Measurements from ENCODE around the gene MAMDC2. TPM values are rescaled to one million over a fixed set of nuclear protein-coding genes. Genes with fewer than 3 reads are reported as not detected.

The MAMDC2 gene
- total RNA-seq, 1 experiment from 2014 or later = 1.2 TPM

DNA sequence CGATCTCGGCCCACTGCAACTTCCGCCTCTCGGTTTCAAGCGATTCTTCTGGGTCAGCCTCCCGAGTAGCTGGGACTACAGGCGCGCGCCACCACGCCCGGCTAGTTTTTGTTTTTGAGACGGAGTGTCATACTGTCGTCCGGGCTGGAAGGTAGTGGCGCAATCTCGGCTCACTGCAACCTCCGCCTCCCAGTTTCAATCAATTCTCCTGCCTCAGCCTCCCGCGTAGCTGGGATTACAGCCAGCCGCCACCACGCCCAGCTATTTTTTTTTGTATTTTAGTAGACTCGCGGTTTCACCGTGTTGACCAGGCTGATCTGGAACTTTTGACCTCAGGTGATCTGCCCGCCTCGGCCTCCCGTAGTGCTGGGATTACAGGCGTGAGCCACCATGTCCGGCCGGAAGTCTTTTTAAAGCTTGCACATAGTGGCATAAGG is 216.4 kb downstream of the MAMDC2 start:
- peak overlapping the region; percentile 57 to 80 for H3K4me3 ChIP-seq (replicated peaks in 1 of 2; ENCODE audit: low read depth in 1 of 2, low read length in 2 of 2)
- BruUV-seq (replicated peaks) = no TSS peak
- peak overlapping the region; percentile 92 for H3K4me2 ChIP-seq (ENCODE audit: low read length)
- H2AFZ ChIP-seq (ENCODE audit: low read depth, low read length, poor library complexity, severe bottlenecking) = no peak overlapping the region
- no peak for DNase-seq (ENCODE audit: low read depth, low spot score)
- TF ChIP-seq YY1 (IDR thresholded peaks at IDR 0.05; ENCODE audit: extremely low read depth, insufficient replicate concordance, low read depth, low read length) (no peak), ELF1 (IDR thresholded peaks at IDR 0.05; ENCODE audit: borderline replicate concordance, low read depth) (no peak), EZH2 (IDR thresholded peaks at IDR 0.05) (no peak), ZNF274 (IDR thresholded peaks at IDR 0.05; ENCODE audit: low read depth, low read length) (no peak), POLR2A (IDR thresholded peaks at IDR 0.05; ENCODE audit: borderline replicate concordance, extremely low read depth, insufficient read depth, insufficient read length) (no peak), TCF7L2 (IDR thresholded peaks at IDR 0.05; ENCODE audit: borderline replicate concordance, extremely low read depth, insufficient read depth, insufficient read length) (no peak), JUND (IDR thresholded peaks at IDR 0.05) (no peak), CBX3 (IDR thresholded peaks at IDR 0.05; ENCODE audit: low read depth) (no peak)
- TF ChIP-seq, protein P1, sequence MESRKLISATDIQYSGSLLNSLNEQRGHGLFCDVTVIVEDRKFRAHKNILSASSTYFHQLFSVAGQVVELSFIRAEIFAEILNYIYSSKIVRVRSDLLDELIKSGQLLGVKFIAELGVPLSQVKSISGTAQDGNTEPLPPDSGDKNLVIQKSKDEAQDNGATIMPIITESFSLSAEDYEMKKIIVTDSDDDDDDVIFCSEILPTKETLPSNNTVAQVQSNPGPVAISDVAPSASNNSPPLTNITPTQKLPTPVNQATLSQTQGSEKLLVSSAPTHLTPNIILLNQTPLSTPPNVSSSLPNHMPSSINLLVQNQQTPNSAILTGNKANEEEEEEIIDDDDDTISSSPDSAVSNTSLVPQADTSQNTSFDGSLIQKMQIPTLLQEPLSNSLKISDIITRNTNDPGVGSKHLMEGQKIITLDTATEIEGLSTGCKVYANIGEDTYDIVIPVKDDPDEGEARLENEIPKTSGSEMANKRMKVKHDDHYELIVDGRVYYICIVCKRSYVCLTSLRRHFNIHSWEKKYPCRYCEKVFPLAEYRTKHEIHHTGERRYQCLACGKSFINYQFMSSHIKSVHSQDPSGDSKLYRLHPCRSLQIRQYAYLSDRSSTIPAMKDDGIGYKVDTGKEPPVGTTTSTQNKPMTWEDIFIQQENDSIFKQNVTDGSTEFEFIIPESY (IDR thresholded peaks at IDR 0.05; ENCODE audit: extremely low read depth, insufficient replicate concordance, low read length) = no peak
- TF ChIP-seq, protein P2, sequence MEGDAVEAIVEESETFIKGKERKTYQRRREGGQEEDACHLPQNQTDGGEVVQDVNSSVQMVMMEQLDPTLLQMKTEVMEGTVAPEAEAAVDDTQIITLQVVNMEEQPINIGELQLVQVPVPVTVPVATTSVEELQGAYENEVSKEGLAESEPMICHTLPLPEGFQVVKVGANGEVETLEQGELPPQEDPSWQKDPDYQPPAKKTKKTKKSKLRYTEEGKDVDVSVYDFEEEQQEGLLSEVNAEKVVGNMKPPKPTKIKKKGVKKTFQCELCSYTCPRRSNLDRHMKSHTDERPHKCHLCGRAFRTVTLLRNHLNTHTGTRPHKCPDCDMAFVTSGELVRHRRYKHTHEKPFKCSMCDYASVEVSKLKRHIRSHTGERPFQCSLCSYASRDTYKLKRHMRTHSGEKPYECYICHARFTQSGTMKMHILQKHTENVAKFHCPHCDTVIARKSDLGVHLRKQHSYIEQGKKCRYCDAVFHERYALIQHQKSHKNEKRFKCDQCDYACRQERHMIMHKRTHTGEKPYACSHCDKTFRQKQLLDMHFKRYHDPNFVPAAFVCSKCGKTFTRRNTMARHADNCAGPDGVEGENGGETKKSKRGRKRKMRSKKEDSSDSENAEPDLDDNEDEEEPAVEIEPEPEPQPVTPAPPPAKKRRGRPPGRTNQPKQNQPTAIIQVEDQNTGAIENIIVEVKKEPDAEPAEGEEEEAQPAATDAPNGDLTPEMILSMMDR (IDR thresholded peaks at IDR 0.05 in 2 of 3, conservative IDR thresholded peaks at IDR 0.05 in 1 of 3; ENCODE audit: borderline replicate concordance in 1 of 3, insufficient read depth in 1 of 3, low read depth in 2 of 3, low read length in 2 of 3) = no peak
- TF ChIP-seq, protein P3, sequence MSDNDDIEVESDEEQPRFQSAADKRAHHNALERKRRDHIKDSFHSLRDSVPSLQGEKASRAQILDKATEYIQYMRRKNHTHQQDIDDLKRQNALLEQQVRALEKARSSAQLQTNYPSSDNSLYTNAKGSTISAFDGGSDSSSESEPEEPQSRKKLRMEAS (IDR thresholded peaks at IDR 0.05) = no peak
- H3K79me2 ChIP-seq (ENCODE audit: insufficient read depth, low read length) = peaks cover 62% of the 10 kb centered on the region
- H3K27me3 ChIP-seq (ENCODE audit: insufficient read depth, low read length) = no peaks in the 10 kb centered on the region
- intact Hi-C loops (cut with micrococcal nuclease) = no loop called here
- no peak for ATAC-seq
- ChIA-PET RAD21 (ENCODE audit: low non-redundant PET in 1 of 2, low total read pairs in 2 of 2, uncharacterized antibody in 2 of 2, unreplicated experiment in 2 of 2) (no interaction called here), CTCF (no interaction called here), POLR2A (no interaction called here)
- no peaks in the 10 kb centered on the region for H3K9me2 ChIP-seq (ENCODE audit: insufficient read depth)
- H3K27ac ChIP-seq (ENCODE audit: low read depth, low read length) = peak overlapping the region; percentile 93; the same call in 1 of the 2 replicates
- peaks cover 8 to 28% of the 10 kb centered on the region in 2 experiments for H3K4me1 ChIP-seq (ENCODE audit: control insufficient read depth in 1 of 2, insufficient read depth in 2 of 2, low read length in 2 of 2)
- H3K9me3 ChIP-seq (ENCODE audit: control insufficient read depth in 1 of 2, insufficient read depth in 1 of 2, low read depth in 1 of 2, low read length in 2 of 2) = no peaks in the 10 kb centered on the region
- H4K20me1 ChIP-seq (ENCODE audit: insufficient read depth) = peaks cover 16% of the 10 kb centered on the region; the same call in 1 of the 2 replicates
- H3K9ac ChIP-seq (ENCODE audit: low read length) = peak overlapping the region; percentile 96
- H3K36me3 ChIP-seq (ENCODE audit: control insufficient read depth in 1 of 2, insufficient read depth in 2 of 2, low read length in 2 of 2) = peaks cover 28 to 35% of the 10 kb centered on the region in 2 experiments

Data from HCT116 (cell line).